K562 (cell line): ENCODE data around the gene TSKS. TPM values are rescaled to one million over a fixed set of nuclear protein-coding genes. Genes with fewer than 3 reads are reported as not detected.

Source experiments
- DLX4 ChIP-seq: fragments of 250-450 bp; sonication (Bioruptor Pico); IDR thresholded peaks from 2 replicates; pipeline ENCODE4 v1.6.1; 2021; ENCODE audit warnings: mild to moderate bottlenecking
- DMBX1 ChIP-seq: fragments of 250-450 bp; sonication (Bioruptor Pico); IDR thresholded peaks from 2 replicates; pipeline ENCODE4 v1.8.0; 2022; ENCODE audit warnings: inconsistent platforms, mild to moderate bottlenecking, moderate library complexity, borderline replicate concordance
- E2F1 ChIP-seq: sonication (generic); formaldehyde crosslinking; IDR thresholded peaks from 2 replicates; pipeline ENCODE4 v1.8.1; 2023; ENCODE audit warnings: mild to moderate bottlenecking, missing genetic modification reagents, moderate library complexity
- GMEB1 ChIP-seq: fragments of 250-450 bp; sonication (Bioruptor Pico); IDR thresholded peaks from 2 replicates; pipeline ENCODE4 v1.4.0; 2020; ENCODE audit warnings: mild to moderate bottlenecking
- GTF2B ChIP-seq: IDR thresholded peaks from 2 replicates; pipeline ENCODE4 v1.6.1; 2011; ENCODE audit not compliant: insufficient read length; ENCODE audit errors: extremely low read depth
- HDAC1 ChIP-seq, 2 experiments: fragments of 450-650 bp; IDR thresholded peaks; 2 replicates each; pipeline ENCODE4 v1.6.1; 2016 to 2017; ENCODE audit warnings: inconsistent platforms in 1 of 2, mild to moderate bottlenecking in 1 of 2, moderate library complexity in 1 of 2
- HNRNPLL ChIP-seq: fragments of 200-400 bp; formaldehyde crosslinking; IDR thresholded peaks from 2 replicates; pipeline ENCODE4 v1.6.1; 2017; ENCODE audit warnings: low read length, low read depth, mild to moderate bottlenecking; ENCODE audit not compliant: poor library complexity, severe bottlenecking
- JUND ChIP-seq, 2 experiments: IDR thresholded peaks; 2 replicates in 1 of 2; 3 replicates in 1 of 2; pipeline ENCODE4 v1.6.1; 2011; ENCODE audit warnings: borderline replicate concordance in 2 of 2, low read depth in 2 of 2, low read length in 2 of 2, improper control_type of control experiment in 1 of 2, missing biosample characterization in 1 of 2, missing genetic modification characterization in 1 of 2, missing genetic modification reagents in 1 of 2
- NBN ChIP-seq: fragments of 450-650 bp; IDR thresholded peaks from 2 replicates; pipeline ENCODE4 v1.6.1; 2016; ENCODE audit warnings: low read depth, mild to moderate bottlenecking
- PHF8 ChIP-seq: fragments of 200-600 bp; sonication (generic); IDR thresholded peaks from 2 replicates; pipeline ENCODE4 v1.6.1; 2012; ENCODE audit warnings: mixed run types, mild to moderate bottlenecking, inconsistent platforms, low read length, moderate library complexity, borderline replicate concordance
- POLR2H ChIP-seq: IDR thresholded peaks from 2 replicates; pipeline ENCODE4 v1.6.1; 2016; ENCODE audit warnings: missing genetic modification characterization, low read depth, mild to moderate bottlenecking, control low read depth, missing compliant biosample characterization, moderate library complexity
- SMAD1 ChIP-seq: fragments of 150-350 bp; IDR thresholded peaks from 2 replicates; pipeline ENCODE4 v1.6.1; 2014; ENCODE audit warnings: low read length, low read depth; ENCODE audit not compliant: partially characterized antibody
- SP2 ChIP-seq: IDR thresholded peaks from 2 replicates; pipeline ENCODE4 v1.6.1; 2011; ENCODE audit warnings: mild to moderate bottlenecking, low read depth, low read length, moderate library complexity; ENCODE audit not compliant: poor library complexity, severe bottlenecking; ENCODE audit errors: extremely low read depth
- SREBF1 ChIP-seq: fragments of 150-350 bp; IDR thresholded peaks from 2 replicates; pipeline ENCODE4 v1.6.1; 2014; ENCODE audit warnings: antibody characterized with exemption, low read depth, low read length, borderline replicate concordance
- ZFP1 ChIP-seq: fragments of 450-650 bp; formaldehyde crosslinking; IDR thresholded peaks from 2 replicates; pipeline ENCODE4 v1.4.0; 2020; ENCODE audit warnings: mild to moderate bottlenecking, mixed read lengths
- ZNF347 ChIP-seq: fragments of 450-650 bp; formaldehyde crosslinking; IDR thresholded peaks from 2 replicates; pipeline ENCODE4 v1.4.0; 2020; ENCODE audit warnings: low read depth, mild to moderate bottlenecking, moderate library complexity
- ZNF395 ChIP-seq: fragments of 200-800 bp; sonication (Bioruptor generic); IDR thresholded peaks from 2 replicates; pipeline ENCODE4 v1.6.1; 2017; ENCODE audit warnings: missing genetic modification characterization, missing compliant biosample characterization
- ZNF436 ChIP-seq: fragments of 250-450, 450-650 bp; sonication (Bioruptor Pico); formaldehyde crosslinking; IDR thresholded peaks from 2 replicates; pipeline ENCODE4 v1.7.0; 2020; ENCODE audit warnings: mild to moderate bottlenecking
- polyA plus RNA-seq, 8 experiments: library from polyadenylated mRNA; depleted of rRNA in 4 of 8; stranded (reverse) in 5 of 8; unstranded in 3 of 8; fragments of >200 nt; fragmentation: Nextera tagmentation in 2 of 8; fragmentation: Illumina TruSeq in 1 of 8; extraction: Ambion mirVana in 2 of 8; extraction: Trizol in 1 of 8; gene quantifications; 2 replicates each; pipeline versions ENCODE4 v1.2.1 to v1.2.3, GENCODE V29; 2011 to 2014; ENCODE audit warnings: inconsistent platforms in 1 of 8, missing spikeins in 1 of 8
- total RNA-seq, 7 experiments: library from RNA; depleted of rRNA in 6 of 7; stranded (reverse); fragments of >200 nt in 6 of 7; fragmentation: Illumina TruSeq in 2 of 7; extraction: Trizol in 2 of 7; gene quantifications; 2 replicates each; pipeline versions ENCODE4 v1.2.1 to v1.2.3, GENCODE V29; 2011 to 2021; ENCODE audit warnings: low replicate concordance in 1 of 7

Gene TSKS
- total and polyA plus RNA-seq, 9 of the 15 experiments (the other 6 are each of a cell fraction or from before 2014, with no cell fraction given) = 0.14 to 4.5 (median 0.80) TPM

GRCh38 chr19:49766007-49766929 is 3.2 kb upstream of the TSKS start (continued):
- TF ChIP-seq JUND (IDR thresholded peaks at IDR 0.05; ENCODE audit: borderline replicate concordance, low read depth, low read length) (peak; percentile 51; the same call in 1 of the 2 replicates), JUND (tag; IDR thresholded peaks at IDR 0.05; ENCODE audit: borderline replicate concordance, low read depth, low read length) (0 out of 3 replicates have a peak, but pooled peaks have one; percentile 9), SMAD1 (peak; percentile 28), POLR2H (tag) (peak; percentile 81), GTF2B (peak; percentile 71), GMEB1 (peak; percentile 35; the same call in 1 of the 2 replicates), ZNF347 (CRISPR knock-in tag) (no peak), ZNF395 (CRISPR knock-in tag) (no peak), ZNF436 (CRISPR knock-in tag) (no peak), E2F1 (CRISPR knock-in tag) (peak; percentile 54; the same call in 1 of the 2 replicates), HNRNPLL (peak; percentile 93), DLX4 (no peak), ZFP1 (CRISPR knock-in tag) (no peak), NBN (peak; percentile 36), PHF8 (peak; percentile 43; the same call in 1 of the 2 replicates), DMBX1 (CRISPR knock-in tag) (0 out of 2 replicates have a peak, but pooled peaks have one; percentile 36), SP2 (peak; percentile 80), SREBF1 (0 out of 2 replicates have a peak, but pooled peaks have one; percentile 0), HDAC1 (IDR thresholded peaks at IDR 0.05) (peak in 1 of 2 experiments; percentile 74; a peak in 2 of 4 replicates)
